ENCODE results near the gene ILF3.

ILF3 gene

DNA sequence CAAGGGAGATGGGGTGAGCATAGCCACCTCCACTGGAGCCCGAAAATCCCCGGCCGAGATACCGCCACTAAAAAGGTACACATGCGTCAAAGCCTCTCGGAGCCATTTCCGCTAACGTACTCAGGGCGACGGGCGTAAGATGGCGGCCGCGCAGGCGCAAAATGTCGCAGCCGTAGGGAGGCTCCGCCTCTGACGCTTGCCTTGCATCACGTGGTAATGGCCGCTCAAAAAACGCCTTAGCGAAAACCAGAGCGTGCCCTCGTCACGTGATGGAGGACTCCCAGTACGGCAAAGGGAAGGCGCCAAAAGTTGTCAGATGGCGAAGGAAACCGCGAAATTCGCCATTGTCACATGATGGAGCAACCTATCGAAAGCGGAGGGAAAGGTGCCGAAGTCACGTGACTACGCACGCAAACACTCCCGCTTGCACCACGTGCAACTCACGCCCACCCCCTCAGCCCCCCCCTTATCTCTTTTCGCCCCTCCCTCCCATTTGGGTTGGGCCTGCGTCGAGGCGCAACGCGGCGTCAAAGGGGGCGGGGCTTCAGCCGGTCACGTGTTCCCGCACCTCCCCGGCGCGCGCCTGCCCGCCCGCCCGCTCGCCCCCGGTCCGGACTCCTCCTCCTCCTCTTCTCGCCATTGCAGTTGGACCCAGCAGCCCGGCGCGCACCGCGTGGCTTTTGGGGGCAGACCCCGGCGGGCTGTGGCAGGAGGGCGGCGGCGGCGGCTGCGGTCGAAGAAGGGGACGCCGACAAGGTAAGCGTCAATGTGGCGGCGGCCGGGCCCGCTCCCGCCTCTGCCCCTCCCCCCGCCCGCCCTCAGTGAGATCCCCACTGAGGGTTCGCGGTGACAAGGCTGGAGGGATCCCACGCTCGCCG, at the start of gene ILF3:
TSS of gene ILF3 (plus strand) at position 615 of the 878 bp plus-strand sequence. CDS start 16,260 bp downstream, outside the sequence.
- H3K27me3 Mint-ChIP-seq, result no peaks in the 10 kb centered on the region
- peak; percentile 91 for ATAC-seq

DNA sequence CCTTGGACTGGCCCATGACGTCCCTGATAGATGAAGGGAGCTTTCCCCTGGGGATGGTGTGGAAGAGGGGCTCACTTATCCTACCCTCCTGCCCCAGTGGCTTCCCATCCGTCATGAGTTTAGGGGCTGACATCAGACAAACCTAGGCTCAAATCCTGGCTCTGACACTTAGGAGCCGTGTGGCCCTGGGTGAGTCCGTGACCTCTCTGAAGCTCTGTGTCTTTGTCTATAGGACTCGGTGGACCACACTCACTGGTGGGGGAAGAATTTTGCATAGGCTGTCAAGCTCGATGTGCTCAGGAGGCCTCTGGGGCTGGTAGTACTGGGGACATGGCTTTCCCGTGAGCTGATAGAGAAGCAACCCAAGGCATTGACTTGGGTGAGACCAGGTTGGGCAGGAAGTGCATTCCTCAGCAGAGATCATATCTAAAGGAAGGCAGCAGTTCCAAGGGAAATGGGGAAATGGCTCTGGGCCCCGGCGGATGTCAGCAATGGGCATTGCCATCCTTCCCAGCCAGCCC, 49.6 kb upstream of the ILF3 start:
- H3K36me3 Mint-ChIP-seq, result peaks cover 10% of the 10 kb centered on the region
- H3K4me1 Mint-ChIP-seq, result peaks cover 29% of the 10 kb centered on the region
- H3K27ac Mint-ChIP-seq, result peak overlapping the region; percentile 96
- H3K27me3 Mint-ChIP-seq, result no peaks in the 10 kb centered on the region
- no peaks in the 10 kb centered on the region for H3K9me3 Mint-ChIP-seq
- peak; percentile 48 for ATAC-seq
- peak overlapping the region; percentile 91 for H3K4me3 Mint-ChIP-seq

More for the DNA sequence above, at the start of gene ILF3:
- H3K9me3 Mint-ChIP-seq, result no peaks in the 10 kb centered on the region
- peak within 1 kb of the TSS; percentile 99 for H3K27ac Mint-ChIP-seq
- H3K36me3 Mint-ChIP-seq, result peaks cover 17% of the 10 kb centered on the region
- H3K4me3 Mint-ChIP-seq, result peak within 1 kb of the TSS; percentile 94
- peaks cover 42% of the 10 kb centered on the region for H3K4me1 Mint-ChIP-seq

DNA sequence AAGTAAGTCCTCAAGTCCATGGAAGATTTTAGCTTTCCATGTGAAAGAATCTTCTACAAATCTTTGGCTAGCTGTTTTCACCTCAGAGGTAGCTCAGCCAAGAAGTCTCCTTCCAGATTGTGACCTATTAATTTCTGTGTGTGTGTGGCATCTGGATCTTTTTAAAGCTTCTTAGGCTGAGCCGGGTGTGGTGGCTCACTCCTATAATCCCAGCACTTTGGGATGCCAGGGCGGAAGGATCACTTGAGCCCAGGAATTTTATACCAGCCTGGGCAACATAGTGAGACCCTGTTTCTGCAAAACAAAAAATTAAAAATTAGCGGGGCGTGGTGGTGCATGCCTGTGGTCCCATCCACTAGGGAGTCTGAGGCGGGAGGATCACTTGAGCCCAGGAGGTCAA, 42.2 kb upstream of the ILF3 start:
- Mint-ChIP-seq H3K36me3 (peaks cover 21% of the 10 kb centered on the region), H3K9me3 (no peaks in the 10 kb centered on the region), H3K4me1 (peaks cover 33% of the 10 kb centered on the region), H3K27me3 (no peaks in the 10 kb centered on the region), H3K4me3 (no peak overlapping the region), H3K27ac (no peak overlapping the region)
- ATAC-seq, result no peak

DNA sequence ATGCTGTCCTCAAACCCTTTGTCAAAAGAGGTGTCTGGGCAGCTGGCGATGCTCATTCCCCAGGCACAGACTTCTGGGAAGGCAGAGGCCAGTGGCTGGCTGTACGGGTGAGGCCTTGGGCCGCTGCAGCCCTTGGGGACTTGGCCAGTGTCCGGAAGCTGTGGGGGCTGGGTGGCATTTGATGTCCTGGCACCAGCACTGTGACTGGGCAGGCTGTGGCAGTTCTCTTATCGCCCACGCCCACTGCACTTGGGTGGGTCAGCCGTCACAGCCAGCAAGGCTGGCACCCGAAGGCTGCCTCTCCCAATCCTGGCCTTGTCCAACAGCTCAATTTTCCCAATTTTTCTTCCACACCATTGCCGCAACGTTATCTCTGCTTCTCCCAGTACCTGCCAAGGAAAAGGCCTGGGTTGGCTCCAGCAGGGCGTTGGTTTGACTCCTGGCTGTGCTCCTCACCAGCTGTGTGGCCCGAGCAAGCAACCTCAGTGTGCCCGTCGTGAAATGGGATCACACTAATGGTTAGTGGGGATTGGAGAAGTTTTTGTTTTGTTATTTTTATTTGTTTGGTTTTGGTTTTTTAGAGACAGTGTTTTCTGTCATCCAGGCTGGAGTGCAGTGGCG, 41.5 kb upstream of the ILF3 start:
- Mint-ChIP-seq H3K27me3 (no peaks in the 10 kb centered on the region), H3K4me1 (peaks cover 40% of the 10 kb centered on the region), H3K27ac (peak overlapping the region; percentile 51), H3K4me3 (no peak overlapping the region), H3K36me3 (peaks cover 25% of the 10 kb centered on the region), H3K9me3 (no peaks in the 10 kb centered on the region)
- ATAC-seq, result no peak

DNA sequence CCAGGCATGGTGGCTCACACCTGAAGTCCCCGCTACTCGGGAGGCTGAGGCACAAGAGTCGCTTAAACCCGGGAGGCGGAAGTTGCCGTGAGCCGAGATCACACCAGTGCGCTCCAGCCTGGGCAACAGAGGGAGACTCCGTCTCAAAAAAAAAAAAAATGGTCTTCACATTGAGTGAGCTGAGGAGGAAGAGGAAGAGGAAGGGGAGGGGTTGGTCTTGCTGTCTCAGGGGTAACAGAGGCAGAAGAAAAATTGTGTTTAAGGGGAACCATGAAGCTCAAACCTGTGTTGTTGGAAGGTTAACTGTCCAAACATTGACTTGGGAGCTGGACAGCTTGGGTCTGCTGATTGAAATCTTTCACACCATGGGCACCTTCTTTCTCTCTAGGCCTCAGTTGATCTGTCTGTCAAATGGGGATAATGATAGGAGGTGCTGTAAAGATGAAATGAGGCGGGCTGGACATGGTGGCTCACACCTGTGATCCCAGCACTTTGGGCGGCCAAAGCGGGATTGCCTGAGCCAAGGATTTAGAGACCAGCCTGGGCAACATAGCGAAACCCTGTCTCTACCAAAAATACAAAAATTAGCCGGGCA, 38.6 kb upstream of the ILF3 start:
- peak; percentile 45 for ATAC-seq
- Mint-ChIP-seq H3K4me3 (peak overlapping the region; percentile 16), H3K27ac (peak overlapping the region; percentile 74)

DNA sequence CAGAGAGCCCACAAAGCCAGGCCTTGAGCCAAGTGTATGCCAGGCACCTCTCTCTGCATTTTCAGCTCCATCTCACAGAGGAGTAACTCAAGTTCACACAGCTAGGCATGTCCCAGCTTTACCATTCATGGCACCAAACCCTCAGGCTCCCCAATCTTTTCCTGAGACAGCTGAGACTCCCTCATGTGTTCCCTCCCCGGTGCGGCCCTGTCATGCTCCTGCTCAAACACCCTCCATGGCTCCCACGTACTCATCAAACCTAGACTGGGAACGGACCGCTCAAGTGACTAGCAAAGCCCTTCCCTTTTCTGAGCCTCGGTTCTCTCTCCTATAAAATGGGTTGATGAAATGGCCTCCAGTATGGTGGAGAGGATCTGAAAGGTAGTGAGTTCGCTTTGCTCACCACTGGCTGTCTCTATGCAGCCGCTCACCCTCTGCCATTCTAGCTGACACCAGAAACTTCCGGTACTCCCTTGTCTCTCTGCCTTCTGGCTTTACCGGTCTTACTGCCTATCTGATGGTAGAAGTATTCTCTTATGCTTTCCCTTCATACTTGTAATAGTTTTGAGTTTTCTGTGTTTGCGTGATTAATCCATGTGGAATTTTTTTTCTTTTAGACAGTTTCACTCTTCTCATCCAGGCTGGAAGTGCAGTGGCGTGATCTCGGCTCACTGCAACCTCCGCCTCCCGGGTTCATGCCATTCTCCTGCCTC, 36.6 kb upstream of the ILF3 start:
- peaks cover 36% of the 10 kb centered on the region for H3K36me3 Mint-ChIP-seq
- H3K27me3 Mint-ChIP-seq, result no peaks in the 10 kb centered on the region
- ATAC-seq, result no peak
- no peaks in the 10 kb centered on the region for H3K9me3 Mint-ChIP-seq
- H3K4me1 Mint-ChIP-seq, result peaks cover 66% of the 10 kb centered on the region
- H3K27ac Mint-ChIP-seq, result peak overlapping the region; percentile 38
- no peak overlapping the region for H3K4me3 Mint-ChIP-seq

More for the DNA sequence above, 38.6 kb upstream of the ILF3 start:
- Mint-ChIP-seq H3K4me1 (peaks cover 48% of the 10 kb centered on the region), H3K36me3 (peaks cover 30% of the 10 kb centered on the region), H3K9me3 (no peaks in the 10 kb centered on the region), H3K27me3 (no peaks in the 10 kb centered on the region)

DNA sequence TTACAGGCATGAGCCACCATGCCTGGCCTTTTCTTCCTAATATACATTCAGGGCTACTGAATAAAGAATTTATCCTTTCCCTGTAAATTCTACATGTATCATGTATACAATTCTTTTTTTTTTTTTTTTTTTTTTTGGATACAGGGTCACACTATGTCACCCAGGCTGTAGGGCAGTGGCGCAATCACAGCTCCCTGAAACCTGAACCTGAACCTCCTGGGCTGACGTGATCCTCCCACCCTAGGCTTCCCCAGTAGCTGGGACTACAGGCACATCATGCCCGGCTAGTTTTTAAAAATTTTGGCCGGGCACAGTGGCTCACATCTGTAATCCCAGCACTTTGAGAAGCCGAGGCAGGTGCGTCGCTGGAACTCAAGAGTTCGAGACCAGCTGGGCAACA, 35.3 kb upstream of the ILF3 start:
- peaks cover 61% of the 10 kb centered on the region for H3K4me1 Mint-ChIP-seq
- no peaks in the 10 kb centered on the region for H3K9me3 Mint-ChIP-seq
- no peak overlapping the region for H3K4me3 Mint-ChIP-seq
- no peak overlapping the region for H3K27ac Mint-ChIP-seq
- no peaks in the 10 kb centered on the region for H3K27me3 Mint-ChIP-seq
- no peak for ATAC-seq
- H3K36me3 Mint-ChIP-seq, result peaks cover 25% of the 10 kb centered on the region

DNA sequence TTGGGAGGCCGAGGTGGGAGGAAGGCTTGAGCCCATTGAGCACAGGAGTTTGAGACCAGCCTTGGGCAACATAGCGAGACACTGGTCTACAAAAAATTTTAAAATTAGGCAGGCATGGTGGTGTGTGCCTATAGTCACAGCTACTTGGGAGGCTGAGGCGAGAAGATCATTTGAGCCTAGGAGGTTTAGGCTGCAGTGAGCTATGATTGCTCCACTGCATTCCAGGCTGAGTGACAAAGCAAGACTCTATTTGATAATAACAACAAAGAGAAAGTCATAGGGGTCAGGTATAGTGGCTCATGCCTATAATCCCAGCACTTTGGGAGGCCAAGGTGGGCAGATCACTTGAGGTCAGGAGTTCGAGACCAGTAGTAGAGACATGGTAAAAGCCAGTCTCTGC, 33.4 kb upstream of the ILF3 start:
- peaks cover 19% of the 10 kb centered on the region for H3K36me3 Mint-ChIP-seq
- H3K4me1 Mint-ChIP-seq, result peaks cover 59% of the 10 kb centered on the region
- H3K27ac Mint-ChIP-seq, result peak overlapping the region; percentile 55
- no peaks in the 10 kb centered on the region for H3K9me3 Mint-ChIP-seq
- no peak for ATAC-seq
- H3K4me3 Mint-ChIP-seq, result no peak overlapping the region
- H3K27me3 Mint-ChIP-seq, result no peaks in the 10 kb centered on the region

DNA sequence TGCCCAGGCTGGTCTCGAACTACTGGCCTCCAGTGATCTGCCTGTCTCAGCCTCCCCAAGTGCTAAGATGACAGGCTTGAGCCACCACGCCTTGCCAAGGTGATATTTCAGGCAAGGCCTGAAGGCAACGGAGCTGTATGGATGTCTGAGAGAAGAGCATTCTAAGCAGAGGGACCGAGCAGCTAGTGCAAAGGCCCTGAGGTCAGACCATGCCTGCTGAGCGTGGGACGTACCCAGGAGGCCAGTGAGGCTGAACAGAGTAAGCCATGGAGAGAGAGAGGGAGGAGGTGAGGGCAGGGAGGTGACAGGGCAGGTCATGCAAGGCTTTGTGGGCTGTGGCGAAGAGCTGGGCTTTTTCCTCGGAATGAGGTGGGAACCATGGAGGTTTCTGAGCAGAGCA, 32.2 kb upstream of the ILF3 start:
- H3K36me3 Mint-ChIP-seq, result peaks cover 23% of the 10 kb centered on the region
- ATAC-seq, result no peak
- no peaks in the 10 kb centered on the region for H3K27me3 Mint-ChIP-seq
- H3K27ac Mint-ChIP-seq, result peak overlapping the region; percentile 3
- no peaks in the 10 kb centered on the region for H3K9me3 Mint-ChIP-seq
- peaks cover 56% of the 10 kb centered on the region for H3K4me1 Mint-ChIP-seq
- H3K4me3 Mint-ChIP-seq, result no peak overlapping the region

DNA sequence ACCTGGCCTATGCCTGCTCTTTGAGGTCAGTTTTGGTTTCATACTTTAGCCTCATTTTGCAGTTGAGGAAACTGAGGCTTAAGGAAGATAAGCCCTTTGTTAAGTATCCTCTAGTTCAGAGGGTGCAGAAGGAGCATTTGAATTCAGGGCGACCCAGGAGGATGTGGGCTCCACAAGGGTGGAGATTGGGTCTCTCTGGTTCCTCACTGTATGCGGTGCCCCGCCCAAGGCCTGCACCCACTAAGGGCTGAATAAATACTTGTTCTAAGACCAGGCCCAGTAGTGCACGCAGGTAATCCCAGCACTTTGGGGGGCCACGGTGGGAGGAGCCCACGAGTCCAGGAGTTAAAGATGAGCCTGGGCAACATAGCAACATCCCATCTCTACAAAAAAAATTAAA, 29.6 kb upstream of the ILF3 start:
- no peak for ATAC-seq
- H3K27ac Mint-ChIP-seq, result peak overlapping the region; percentile 53
- peaks cover 29% of the 10 kb centered on the region for H3K36me3 Mint-ChIP-seq
- H3K9me3 Mint-ChIP-seq, result no peaks in the 10 kb centered on the region
- H3K4me1 Mint-ChIP-seq, result peaks cover 43% of the 10 kb centered on the region
- H3K4me3 Mint-ChIP-seq, result no peak overlapping the region
- no peaks in the 10 kb centered on the region for H3K27me3 Mint-ChIP-seq

DNA sequence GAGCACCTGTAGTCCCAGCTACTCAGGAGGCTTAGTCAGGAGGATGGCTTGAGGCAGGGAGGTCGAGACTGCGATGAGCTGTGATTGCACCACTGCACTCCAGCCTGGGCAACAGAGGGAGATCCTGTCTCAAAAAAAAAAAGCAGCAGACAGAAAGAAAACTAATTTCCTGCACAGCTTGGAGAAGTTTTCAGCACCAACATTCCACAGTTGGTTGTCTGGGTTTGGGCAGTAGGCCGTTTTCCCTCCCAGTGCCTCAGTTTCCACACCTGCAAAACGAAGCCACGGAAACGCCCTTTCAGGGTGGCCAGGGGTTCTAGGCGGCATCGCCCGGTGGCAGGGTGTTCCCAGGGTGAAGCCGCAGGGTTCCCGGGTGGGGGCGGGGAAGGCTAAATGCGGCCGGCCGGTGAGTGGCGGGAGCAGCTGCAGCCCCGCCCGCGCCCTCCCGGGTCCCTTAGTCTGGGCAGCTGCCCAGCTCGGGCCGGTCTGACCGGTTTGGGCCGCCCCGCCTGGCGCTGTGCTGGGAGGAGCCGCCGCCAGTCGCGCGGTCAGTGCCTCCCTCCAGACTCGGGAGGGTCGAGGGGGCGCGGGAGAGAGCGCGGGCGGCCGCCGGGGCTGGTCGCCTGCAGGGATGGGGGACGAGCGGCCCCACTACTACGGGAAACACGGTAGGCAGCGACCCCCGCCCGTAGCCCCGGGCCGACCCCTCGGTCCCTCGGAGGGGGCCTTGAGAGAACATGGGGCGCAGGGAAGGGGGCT, 29.0 kb upstream of the ILF3 start, which contains the start of gene SLC44A2:
TSS of gene SLC44A2 (plus strand) at position 551 of the 759 bp plus-strand sequence. CDS start at position 632, 81 bp downstream.
- peaks cover 43% of the 10 kb centered on the region for H3K4me1 Mint-ChIP-seq
- H3K4me3 Mint-ChIP-seq, result no peak within 1 kb of the TSS

DNA sequence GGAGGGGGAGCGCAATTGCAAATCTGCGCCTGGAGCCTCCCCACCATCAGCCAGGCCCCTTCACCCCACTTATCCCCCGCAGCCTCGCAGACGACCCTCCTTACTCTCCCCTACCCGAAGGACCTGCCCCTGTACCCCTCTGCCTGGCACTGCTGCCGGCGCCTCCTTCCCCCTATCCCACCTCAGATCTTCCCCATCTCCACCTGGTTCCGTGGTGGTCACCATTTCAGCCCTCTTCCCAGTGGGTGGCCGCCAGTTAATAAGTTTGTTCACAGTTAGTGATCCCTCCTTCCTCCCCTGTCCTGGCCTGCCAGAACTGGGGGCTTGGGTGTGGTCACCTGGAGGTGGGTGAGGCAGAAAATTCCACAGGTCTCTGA, 28.4 kb upstream of the ILF3 start:
- Mint-ChIP-seq H3K4me3 (no peak overlapping the region), H3K27ac (peak overlapping the region; percentile 40), H3K36me3 (peaks cover 29% of the 10 kb centered on the region), H3K9me3 (no peaks in the 10 kb centered on the region), H3K4me1 (peaks cover 39% of the 10 kb centered on the region), H3K27me3 (no peaks in the 10 kb centered on the region)
- no peak for ATAC-seq

More for the DNA sequence above, 29.0 kb upstream of the ILF3 start, which contains the start of gene SLC44A2:
- peaks cover 29% of the 10 kb centered on the region for H3K36me3 Mint-ChIP-seq
- peak; percentile 24 for ATAC-seq
- no peaks in the 10 kb centered on the region for H3K9me3 Mint-ChIP-seq
- peak within 1 kb of the TSS; percentile 53 for H3K27ac Mint-ChIP-seq
- no peaks in the 10 kb centered on the region for H3K27me3 Mint-ChIP-seq

DNA sequence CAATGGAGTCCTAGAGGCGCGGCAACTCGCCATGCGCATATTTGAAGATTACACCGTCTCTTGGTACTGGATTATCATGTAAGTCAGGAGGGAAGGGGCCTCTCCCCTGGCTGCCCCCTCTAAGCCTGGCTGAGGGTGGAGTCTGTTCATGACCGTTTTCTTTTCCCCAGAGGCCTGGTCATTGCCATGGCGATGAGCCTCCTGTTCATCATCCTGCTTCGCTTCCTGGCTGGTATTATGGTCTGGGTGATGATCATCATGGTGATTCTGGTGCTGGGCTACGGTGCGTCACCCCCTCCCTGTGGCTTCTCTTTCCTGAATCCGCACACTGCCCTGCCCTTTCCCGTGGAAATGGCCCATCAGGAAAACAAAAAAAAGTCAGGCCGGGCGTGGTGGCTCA, 22.3 kb upstream of the ILF3 start:
- no peaks in the 10 kb centered on the region for H3K27me3 Mint-ChIP-seq
- H3K4me1 Mint-ChIP-seq, result peaks cover 20% of the 10 kb centered on the region
- no peaks in the 10 kb centered on the region for H3K9me3 Mint-ChIP-seq
- peaks cover 58% of the 10 kb centered on the region for H3K36me3 Mint-ChIP-seq
- H3K27ac Mint-ChIP-seq, result peak overlapping the region; percentile 53
- ATAC-seq, result no peak
- no peak overlapping the region for H3K4me3 Mint-ChIP-seq

DNA sequence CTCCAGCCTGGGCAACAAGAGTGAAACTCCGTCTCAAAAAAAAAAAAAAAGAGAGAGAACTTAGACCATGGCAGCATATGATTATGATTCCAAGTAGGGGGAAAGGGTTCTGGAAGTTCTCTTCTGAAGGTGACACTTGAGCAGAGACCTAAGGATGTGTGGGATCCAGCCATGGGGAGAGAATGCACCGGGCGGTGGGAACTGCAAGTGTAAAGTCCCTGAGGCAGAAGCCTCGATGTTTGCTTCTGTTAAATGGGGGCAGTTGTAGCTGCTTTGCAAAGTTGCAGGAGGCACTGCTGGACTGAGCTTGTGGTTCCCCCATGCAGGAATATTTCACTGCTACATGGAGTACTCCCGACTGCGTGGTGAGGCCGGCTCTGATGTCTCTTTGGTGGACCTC, 19.7 kb upstream of the ILF3 start:
- no peaks in the 10 kb centered on the region for H3K9me3 Mint-ChIP-seq
- H3K4me1 Mint-ChIP-seq, result peaks cover 42% of the 10 kb centered on the region
- ATAC-seq, result no peak
- no peak overlapping the region for H3K4me3 Mint-ChIP-seq
- H3K27ac Mint-ChIP-seq, result no peak overlapping the region
- H3K36me3 Mint-ChIP-seq, result peaks cover 68% of the 10 kb centered on the region
- no peaks in the 10 kb centered on the region for H3K27me3 Mint-ChIP-seq

Measured in stimulated activated memory B cell treated with anti-CD40 and anti-IgM and Interleukin-4, amounts not matched to agents 10 μg/mL and 1 μg/mL and 100 μg/mL, for 72 hours (primary cell).